PFSK-1 (cell line): ENCODE measurements around the gene GPBAR1.

Experiments
- FOXP2 ChIP-seq: optimal IDR thresholded peaks from 2 replicates; pipeline ENCODE3; 2011; ENCODE audit warnings: borderline replicate concordance, control low read depth, inconsistent platforms; ENCODE audit not compliant: insufficient read depth; ENCODE audit errors: extremely low read length, extremely low read depth
- POLR2AphosphoS5 ChIP-seq: IDR thresholded peaks from 2 replicates; pipeline ENCODE4 v1.6.1; 2012; ENCODE audit warnings: low read depth, mild to moderate bottlenecking, control low read depth, low read length, moderate library complexity
- REST ChIP-seq, 2 experiments: IDR thresholded peaks; 2 replicates each; pipeline versions ENCODE4 v1.6.1 to v1.8.0; 2011 to 2012; ENCODE audit warnings: low read depth in 2 of 2, low read length in 2 of 2, control low read depth in 1 of 2, inconsistent platforms in 1 of 2, mild to moderate bottlenecking in 1 of 2, moderate library complexity in 1 of 2; ENCODE audit not compliant: insufficient read depth in 1 of 2
- SIN3A ChIP-seq: IDR thresholded peaks from 2 replicates; pipeline ENCODE4 v1.6.1; 2012; ENCODE audit warnings: mild to moderate bottlenecking, low read length, moderate library complexity, borderline replicate concordance; ENCODE audit not compliant: insufficient read depth
- TAF1 ChIP-seq: IDR thresholded peaks from 2 replicates; pipeline ENCODE4 v1.6.1; 2012; ENCODE audit warnings: low read length, control low read depth, borderline replicate concordance; ENCODE audit not compliant: insufficient read depth

The GPBAR1 gene

GRCh38 chr2:218249691-218250090 is 11.1 kb upstream of the GPBAR1 start:
- TF ChIP-seq TAF1 (no peak), FOXP2 (no peak), REST (IDR thresholded peaks at IDR 0.05; ENCODE audit: insufficient read depth in 1 of 2, low read depth in 2 of 2, low read length in 2 of 2) (no peak), SIN3A (no peak), POLR2AphosphoS5 (no peak)

DNA sequence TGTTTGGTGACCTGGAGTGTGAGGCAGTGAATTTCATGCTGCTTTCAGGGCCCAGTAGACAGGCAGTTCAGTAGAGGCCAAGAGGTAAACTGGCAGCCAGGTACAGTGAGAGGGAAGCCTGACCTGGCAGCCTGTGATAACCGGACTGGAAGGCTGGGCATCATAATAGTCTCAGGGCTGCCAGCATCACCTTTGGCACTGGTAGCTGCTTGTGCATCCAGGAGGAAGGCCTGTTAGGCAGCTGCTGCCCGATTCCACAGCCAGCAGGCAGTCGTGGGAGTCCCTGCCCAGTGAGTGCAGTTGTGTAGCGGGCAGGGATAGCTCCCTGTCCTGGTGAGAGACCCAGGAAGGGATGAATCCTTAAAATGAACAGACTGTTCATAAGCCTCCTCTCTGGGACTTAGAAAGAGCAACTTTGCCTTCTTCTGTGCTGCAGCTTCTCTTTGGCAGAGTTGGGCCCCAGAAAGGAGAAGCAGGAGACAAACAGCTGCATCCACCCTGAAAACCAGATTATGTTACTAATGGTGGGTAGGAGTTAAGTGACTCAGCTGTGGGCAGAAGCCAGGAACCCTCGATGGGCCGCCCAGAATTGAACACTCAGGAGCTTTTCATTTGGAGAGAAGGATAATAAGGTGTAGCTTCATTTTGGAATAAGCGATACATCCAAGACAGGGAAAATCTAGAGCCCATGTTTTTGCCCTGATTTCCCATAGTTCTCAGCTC is 8.1 kb upstream of the GPBAR1 start:
- TF ChIP-seq FOXP2, result no peak
- no peak for TF ChIP-seq REST (IDR thresholded peaks at IDR 0.05; ENCODE audit: insufficient read depth in 1 of 2, low read depth in 2 of 2, low read length in 2 of 2)
- TF ChIP-seq POLR2AphosphoS5, result no peak
- no peak for TF ChIP-seq SIN3A
- no peak for TF ChIP-seq TAF1

DNA sequence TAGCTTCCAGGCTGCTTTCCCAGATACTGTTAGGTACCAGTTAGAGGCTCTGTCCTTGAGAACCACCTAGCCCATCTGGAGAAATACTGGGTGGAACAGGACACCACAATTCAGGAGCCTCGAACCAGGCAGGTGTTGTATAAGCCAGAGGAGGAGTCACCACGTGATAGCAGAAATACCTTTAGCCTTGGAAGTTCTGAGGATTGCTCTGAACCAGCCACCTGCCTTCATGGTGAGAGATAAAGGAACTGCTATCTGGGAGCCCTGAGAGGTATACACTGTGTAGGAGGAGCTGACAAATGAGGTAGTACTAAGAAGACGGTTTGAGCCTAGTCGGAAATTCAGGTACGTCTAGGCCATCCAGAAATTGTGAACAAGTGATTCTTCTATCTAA is 7.6 kb upstream of the GPBAR1 start:
- TF ChIP-seq POLR2AphosphoS5, result no peak
- TF ChIP-seq TAF1, result no peak
- TF ChIP-seq SIN3A, result no peak
- no peak for TF ChIP-seq REST (IDR thresholded peaks at IDR 0.05; ENCODE audit: insufficient read depth in 1 of 2, low read depth in 2 of 2, low read length in 2 of 2)

DNA sequence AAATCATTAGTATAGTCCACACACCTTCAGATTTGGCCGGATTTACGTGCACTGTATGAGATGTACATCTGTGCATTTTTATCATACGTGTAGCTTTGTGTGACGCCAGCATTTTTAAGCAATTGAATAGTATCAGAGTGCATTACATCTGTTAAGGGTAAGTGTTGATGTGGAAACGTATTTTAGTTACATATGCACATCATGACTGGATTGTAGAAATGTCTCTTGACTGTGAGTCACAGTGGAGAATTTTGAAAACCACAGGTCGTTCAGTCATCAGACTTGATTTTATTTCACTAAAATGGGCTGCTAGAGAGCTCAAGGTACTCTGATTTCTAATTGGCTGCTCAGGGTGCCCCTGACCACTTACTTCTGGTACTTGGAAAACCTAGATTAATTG is 5.4 kb upstream of the GPBAR1 start:
- TF ChIP-seq SIN3A (no peak), FOXP2 (no peak), TAF1 (no peak), POLR2AphosphoS5 (no peak), REST (IDR thresholded peaks at IDR 0.05; ENCODE audit: insufficient read depth in 1 of 2, low read depth in 2 of 2, low read length in 2 of 2) (no peak)
